Lung (tissue), 12 donors: ENCODE data around the gene HAP1. TPM values are rescaled to one million over a fixed set of nuclear protein-coding genes. Genes with fewer than 3 reads are reported as not detected.

ENCODE experiments used
- ATAC-seq: fragments of 200-7000 bp; cut with Tn5 transposase; one replicate; pipeline ENCODE4 v1.9.1; 2020; ENCODE audit warnings: moderate number of reproducible peaks; ENCODE audit not compliant: insufficient read depth, low FRiP score
- DNase-seq, 3 donors: peaks; one replicate each; pipeline ENCODE4 v3.0.0-alpha.2; 2013 to 2017
- H3K27ac ChIP-seq, 2 donors: one replicate each; pipeline ENCODE4 v1.5.1; 2013; ENCODE audit warnings: mild to moderate bottlenecking in 2 of 2, moderate library complexity in 2 of 2, control low read depth in 1 of 2, inconsistent platforms in 1 of 2, low read depth in 1 of 2, low read length in 1 of 2
- H3K27me3 ChIP-seq, 3 donors: one replicate each; pipeline ENCODE4 v1.5.1; 2013; ENCODE audit warnings: low read length in 2 of 3; ENCODE audit not compliant: control insufficient read depth in 3 of 3, insufficient read depth in 3 of 3
- H3K36me3 ChIP-seq, 4 donors: one replicate each; pipeline ENCODE4 v1.5.1; 2013; ENCODE audit warnings: low read length in 4 of 4, mild to moderate bottlenecking in 1 of 4, moderate library complexity in 1 of 4; ENCODE audit not compliant: control insufficient read depth in 4 of 4, insufficient read depth in 4 of 4
- H3K4me1 ChIP-seq, 5 donors: one replicate each; pipeline ENCODE4 v1.5.1; 2013; ENCODE audit warnings: low read length in 5 of 5, mild to moderate bottlenecking in 2 of 5, moderate library complexity in 1 of 5; ENCODE audit not compliant: control insufficient read depth in 5 of 5, insufficient read depth in 5 of 5
- H3K4me3 ChIP-seq: one replicate; pipeline ENCODE4 v1.5.1; 2013; ENCODE audit warnings: mild to moderate bottlenecking, control low read depth, moderate library complexity
- H3K9ac ChIP-seq, 2 donors: one replicate each; pipeline ENCODE4 v1.5.1; 2013; ENCODE audit warnings: low read length in 2 of 2, control low read depth in 1 of 2; ENCODE audit not compliant: insufficient read depth in 1 of 2
- H3K9me3 ChIP-seq, 4 donors: one replicate each; pipeline ENCODE4 v1.5.1; 2013; ENCODE audit warnings: low read length in 3 of 4, mild to moderate bottlenecking in 1 of 4, moderate library complexity in 1 of 4; ENCODE audit not compliant: control insufficient read depth in 4 of 4, insufficient read depth in 3 of 4
- WGBS, 2 donors: extraction: QIAGEN DNeasy Blood & Tissue Kit; methylation state at CpG; one replicate each; pipeline ENCODE4 v1.1.7; 2013; 5-methylcytosine and 5-hydroxymethylcytosine counted together
- polyA plus RNA-seq, 2 donors: library from polyadenylated mRNA; stranded (reverse); fragments of 200-250 nt; gene quantifications; one replicate each; pipeline ENCODE4 v1.2.1, GENCODE V29; 2013
- total RNA-seq, 2 donors: library from RNA; depleted of rRNA in 1 of 2; stranded (reverse); fragments of >200 nt in 1 of 2; gene quantifications; one replicate each; pipeline ENCODE4 v1.2.1, GENCODE V29; 2014 to 2021
- TF ChIP-seq, protein P1 (sequence below): IDR thresholded peaks from 2 replicates; pipeline ENCODE4 v1.5.1; 2012; ENCODE audit warnings: mild to moderate bottlenecking; ENCODE audit errors: control extremely low read depth, extremely low read depth
- donor health status: control.
- donor health status: control.
- donor health status: Bipolar disorder and iron deficiency.
- donor health status: healthy.
- donor health status: DM: yes; HTN: yes; CAD: no.

The HAP1 gene
- total and polyA plus RNA-seq, 4 donors, result 0.07 to 0.57 (median 0.24) TPM

DNA sequence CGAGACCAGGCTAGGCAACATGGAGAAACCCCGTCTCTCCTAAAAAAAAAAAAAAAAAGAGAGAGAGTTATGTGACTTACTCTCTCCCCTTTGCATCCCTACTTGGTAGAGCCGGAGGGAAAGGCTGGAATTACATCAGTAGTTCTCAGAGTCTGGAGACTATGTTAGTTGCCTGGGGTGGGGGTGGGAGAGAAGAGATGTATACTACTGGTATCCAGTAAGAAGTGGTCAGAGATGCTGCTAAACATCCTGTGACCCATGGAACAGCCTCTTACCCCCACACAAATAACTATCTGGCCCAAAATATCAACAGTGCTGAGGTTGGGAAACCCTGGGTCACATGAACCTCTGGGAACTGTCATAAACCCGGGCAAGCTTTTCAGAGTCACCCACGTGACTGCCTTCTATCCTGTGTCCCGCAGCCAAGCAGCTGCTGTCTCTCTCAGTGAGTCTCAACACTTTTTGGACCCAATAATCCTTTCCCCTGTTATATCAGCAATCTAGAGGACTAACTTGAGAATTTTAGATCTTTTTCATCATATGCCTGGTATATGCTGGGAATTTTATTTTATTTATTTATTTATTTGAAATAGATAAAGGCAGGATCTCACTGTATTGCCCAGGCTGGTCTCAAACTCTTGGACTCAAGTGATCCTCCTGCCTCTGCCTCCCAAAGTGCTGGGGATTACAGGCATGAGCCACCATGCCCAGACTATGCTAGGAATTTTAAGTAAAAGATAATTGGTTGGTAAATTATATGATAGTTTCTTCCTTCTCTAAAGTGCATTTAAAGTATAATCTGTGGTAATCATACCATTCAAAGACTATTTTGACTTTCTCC lies 37.1 kb downstream of the HAP1 start:
- peak overlapping the region in 1 of 2 donors; percentile 9 for H3K9ac ChIP-seq
- peaks cover 0 to 13% (median 4%) of the 10 kb centered on the region in 5 donors for H3K4me1 ChIP-seq
- no peak overlapping the region for H3K27ac ChIP-seq
- peaks cover 9 to 14% (median 13%) of the 10 kb centered on the region in 4 donors for H3K36me3 ChIP-seq
- WGBS, 2 donors, result 45 to 52% methylated on average over 6 of the region's 6 CpGs
- peak; percentile 73 to 94 (median 85) for DNase-seq
- ATAC-seq, result peak; percentile 66
- no peak overlapping the region for H3K4me3 ChIP-seq
- no peaks in the 10 kb centered on the region for H3K9me3 ChIP-seq
- TF ChIP-seq, protein P1, sequence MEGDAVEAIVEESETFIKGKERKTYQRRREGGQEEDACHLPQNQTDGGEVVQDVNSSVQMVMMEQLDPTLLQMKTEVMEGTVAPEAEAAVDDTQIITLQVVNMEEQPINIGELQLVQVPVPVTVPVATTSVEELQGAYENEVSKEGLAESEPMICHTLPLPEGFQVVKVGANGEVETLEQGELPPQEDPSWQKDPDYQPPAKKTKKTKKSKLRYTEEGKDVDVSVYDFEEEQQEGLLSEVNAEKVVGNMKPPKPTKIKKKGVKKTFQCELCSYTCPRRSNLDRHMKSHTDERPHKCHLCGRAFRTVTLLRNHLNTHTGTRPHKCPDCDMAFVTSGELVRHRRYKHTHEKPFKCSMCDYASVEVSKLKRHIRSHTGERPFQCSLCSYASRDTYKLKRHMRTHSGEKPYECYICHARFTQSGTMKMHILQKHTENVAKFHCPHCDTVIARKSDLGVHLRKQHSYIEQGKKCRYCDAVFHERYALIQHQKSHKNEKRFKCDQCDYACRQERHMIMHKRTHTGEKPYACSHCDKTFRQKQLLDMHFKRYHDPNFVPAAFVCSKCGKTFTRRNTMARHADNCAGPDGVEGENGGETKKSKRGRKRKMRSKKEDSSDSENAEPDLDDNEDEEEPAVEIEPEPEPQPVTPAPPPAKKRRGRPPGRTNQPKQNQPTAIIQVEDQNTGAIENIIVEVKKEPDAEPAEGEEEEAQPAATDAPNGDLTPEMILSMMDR, result no peak
- no peaks in the 10 kb centered on the region for H3K27me3 ChIP-seq

DNA sequence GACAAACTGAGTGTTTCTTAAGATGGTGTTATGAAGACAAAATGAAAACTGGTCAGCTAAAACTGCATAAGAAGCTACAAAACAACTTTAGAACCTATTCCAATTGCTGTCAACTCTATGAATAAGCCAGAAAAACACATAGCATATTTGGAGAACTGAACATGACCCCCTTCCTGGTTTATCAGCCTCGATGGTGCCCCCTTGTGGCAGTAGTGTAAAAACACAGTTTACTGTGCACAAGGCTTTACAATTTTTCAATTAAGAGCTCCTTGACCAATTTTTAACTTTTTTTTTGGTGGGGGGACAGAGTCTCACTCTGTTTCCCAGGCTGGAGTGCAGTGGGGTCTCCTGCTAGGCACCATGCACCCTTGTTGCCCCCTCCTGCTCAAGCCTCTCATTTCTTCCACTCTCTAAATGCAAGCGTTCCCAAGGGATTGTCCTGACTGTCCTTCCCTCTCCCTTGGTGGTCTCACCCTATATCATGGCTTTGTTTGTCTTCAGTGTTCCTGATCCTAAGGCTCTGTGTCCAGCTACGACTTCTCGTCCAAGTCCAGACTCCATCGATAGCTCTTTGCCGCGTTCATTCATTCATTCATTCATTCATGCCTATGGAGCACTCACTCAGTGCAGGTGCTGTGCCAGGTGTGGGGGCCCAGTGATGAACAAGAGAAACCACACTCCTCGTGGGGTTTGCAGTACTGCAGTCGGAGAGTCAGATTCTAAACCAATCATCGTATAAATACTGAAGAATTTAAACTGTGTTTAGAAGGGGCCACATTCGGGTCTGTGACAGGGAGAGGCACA lies 38.3 kb downstream of the HAP1 start:
- H3K4me3 ChIP-seq, result no peak overlapping the region
- no peaks in the 10 kb centered on the region for H3K27me3 ChIP-seq
- no peaks in the 10 kb centered on the region for H3K9me3 ChIP-seq
- no peak overlapping the region for H3K9ac ChIP-seq
- peaks cover 0 to 13% (median 5%) of the 10 kb centered on the region in 5 donors for H3K4me1 ChIP-seq
- 50 to 61% methylated on average over 11 of the region's 11 CpGs for WGBS, 2 donors
- no peak overlapping the region for H3K27ac ChIP-seq
- DNase-seq (peak; percentile 70 to 90 (median 90)), ATAC-seq (no peak)
- peaks cover 19 to 25% (median 22%) of the 10 kb centered on the region in 4 donors for H3K36me3 ChIP-seq
- TF ChIP-seq, protein P1, result peak; percentile 45

DNA sequence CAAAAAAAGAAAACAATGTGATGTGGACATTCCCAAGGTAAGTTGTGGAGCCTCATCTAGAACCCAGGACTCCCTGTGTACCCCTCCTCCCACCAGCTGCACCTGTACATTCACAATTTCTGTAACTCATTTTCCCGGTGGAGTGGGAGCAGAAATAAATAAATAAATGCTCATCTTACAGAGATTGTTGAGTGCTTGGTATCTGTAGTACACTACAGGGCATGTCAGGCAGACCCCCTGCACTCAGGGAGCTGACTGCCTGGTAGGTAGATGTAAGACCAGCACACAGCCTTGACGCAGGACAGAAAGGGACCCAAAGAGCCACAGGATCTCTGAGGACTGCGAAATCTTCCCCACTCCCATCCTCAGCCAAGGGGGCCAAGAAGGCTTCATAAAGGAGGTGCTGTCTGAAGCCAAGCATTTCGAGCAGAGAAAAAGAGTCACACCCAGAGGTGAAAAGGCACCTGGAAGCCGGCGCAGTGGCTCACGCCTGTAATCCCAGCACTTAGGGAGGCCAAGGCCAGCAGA lies 39.2 kb downstream of the HAP1 start:
- 79 to 87% methylated on average over 7 of the region's 7 CpGs for WGBS, 2 donors
- Histone ChIP-seq H3K27me3 (no peaks in the 10 kb centered on the region), H3K4me1 (peaks cover 0 to 17% (median 8%) of the 10 kb centered on the region in 5 donors), H3K9me3 (no peaks in the 10 kb centered on the region), H3K36me3 (peaks cover 27 to 34% (median 30%) of the 10 kb centered on the region in 4 donors), H3K9ac (no peak overlapping the region), H3K4me3 (no peak overlapping the region), H3K27ac (peak overlapping the region in 1 of 2 donors; percentile 37)
- TF ChIP-seq, protein P1, result no peak
- no peak for ATAC-seq
- no peak for DNase-seq
